Fibroblast of villous mesenchyme (primary cell): Measurements from ENCODE around the gene CDC123. TPM values are rescaled to one million over a fixed set of nuclear protein-coding genes. Genes with fewer than 3 reads are reported as not detected.
"Not testable (repeated sequence)": the region's sequence is repeated elsewhere in the genome, so short reads cannot be mapped to it uniquely, and the experiment has no call there.

Experiments
- DNase-seq: peaks from one replicate; pipeline ENCODE4 v3.0.0-alpha.2; 2010; ENCODE audit warnings: low read depth
- H3K4me3 ChIP-seq: 2 replicates; pipeline ENCODE4 v1.5.1; 2011; ENCODE audit warnings: low read depth, mild to moderate bottlenecking, low read length
- total RNA-seq: library from RNA; depleted of rRNA; stranded (reverse); fragments of >200 nt; gene quantifications from 2 replicates; pipeline ENCODE4 v1.2.3, GENCODE V29; 2012
- TF ChIP-seq, protein P1 (sequence below): IDR thresholded peaks from 2 replicates; pipeline ENCODE4 v1.5.1; 2012; ENCODE audit warnings: low read depth, mild to moderate bottlenecking, low read length; ENCODE audit not compliant: insufficient read depth

CDC123 gene
- total RNA-seq, 1 donor = 143 TPM

DNA sequence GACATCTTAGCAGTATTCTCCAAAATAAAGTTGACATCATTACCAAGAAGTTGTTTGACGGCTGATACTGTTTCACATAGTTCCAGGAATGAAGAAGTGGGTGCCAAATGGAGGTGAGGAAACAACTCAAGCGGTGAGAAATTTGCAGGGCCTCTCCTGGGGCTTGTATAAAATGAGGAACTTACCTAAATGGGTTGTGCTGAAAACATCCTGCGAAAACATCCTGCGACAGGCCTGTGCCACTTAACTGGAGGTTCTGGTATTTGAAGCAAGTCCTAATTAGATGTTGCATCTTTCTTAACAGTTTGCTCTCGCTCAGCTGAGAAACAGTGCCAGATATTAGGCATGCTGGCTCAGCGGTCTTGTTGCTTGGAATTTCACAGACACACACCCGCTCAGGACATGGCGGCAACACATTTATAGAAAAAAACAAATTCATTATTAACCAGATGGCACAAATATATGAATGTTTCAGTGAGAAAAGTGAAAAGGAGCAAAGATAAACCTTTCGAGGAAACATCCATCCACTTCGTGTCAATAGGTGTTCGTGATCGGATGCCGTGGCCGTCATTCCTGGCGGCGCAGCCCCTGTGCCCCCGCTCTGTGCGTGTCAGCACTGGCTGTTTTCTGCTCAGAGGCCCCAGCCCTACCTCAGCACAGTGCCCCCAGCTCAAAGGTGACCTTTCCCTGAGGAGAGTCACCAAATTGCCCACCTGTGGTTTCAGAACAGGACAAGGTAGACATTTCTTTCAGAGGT is 48.1 kb downstream of the CDC123 start:
- no peak for DNase-seq
- TF ChIP-seq, protein P1, sequence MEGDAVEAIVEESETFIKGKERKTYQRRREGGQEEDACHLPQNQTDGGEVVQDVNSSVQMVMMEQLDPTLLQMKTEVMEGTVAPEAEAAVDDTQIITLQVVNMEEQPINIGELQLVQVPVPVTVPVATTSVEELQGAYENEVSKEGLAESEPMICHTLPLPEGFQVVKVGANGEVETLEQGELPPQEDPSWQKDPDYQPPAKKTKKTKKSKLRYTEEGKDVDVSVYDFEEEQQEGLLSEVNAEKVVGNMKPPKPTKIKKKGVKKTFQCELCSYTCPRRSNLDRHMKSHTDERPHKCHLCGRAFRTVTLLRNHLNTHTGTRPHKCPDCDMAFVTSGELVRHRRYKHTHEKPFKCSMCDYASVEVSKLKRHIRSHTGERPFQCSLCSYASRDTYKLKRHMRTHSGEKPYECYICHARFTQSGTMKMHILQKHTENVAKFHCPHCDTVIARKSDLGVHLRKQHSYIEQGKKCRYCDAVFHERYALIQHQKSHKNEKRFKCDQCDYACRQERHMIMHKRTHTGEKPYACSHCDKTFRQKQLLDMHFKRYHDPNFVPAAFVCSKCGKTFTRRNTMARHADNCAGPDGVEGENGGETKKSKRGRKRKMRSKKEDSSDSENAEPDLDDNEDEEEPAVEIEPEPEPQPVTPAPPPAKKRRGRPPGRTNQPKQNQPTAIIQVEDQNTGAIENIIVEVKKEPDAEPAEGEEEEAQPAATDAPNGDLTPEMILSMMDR = no peak
- H3K4me3 ChIP-seq = no peak overlapping the region

GRCh38 chr10:12250181-12250580 is 54.2 kb downstream of the CDC123 start:
- no peak overlapping the region for H3K4me3 ChIP-seq
- DNase-seq = no peak
- TF ChIP-seq, protein P1 = no peak

- H3K4me3 ChIP-seq, DNase-seq: not testable (repeated sequence)
Measured at GRCh38 chr10:12250702-12251101, 54.7 kb downstream of the CDC123 start.

- TF ChIP-seq, protein P1 = no peak
- DNase-seq = no peak
- no peak overlapping the region for H3K4me3 ChIP-seq
Measured at GRCh38 chr10:12251581-12251980, 55.6 kb downstream of the CDC123 start.

DNA sequence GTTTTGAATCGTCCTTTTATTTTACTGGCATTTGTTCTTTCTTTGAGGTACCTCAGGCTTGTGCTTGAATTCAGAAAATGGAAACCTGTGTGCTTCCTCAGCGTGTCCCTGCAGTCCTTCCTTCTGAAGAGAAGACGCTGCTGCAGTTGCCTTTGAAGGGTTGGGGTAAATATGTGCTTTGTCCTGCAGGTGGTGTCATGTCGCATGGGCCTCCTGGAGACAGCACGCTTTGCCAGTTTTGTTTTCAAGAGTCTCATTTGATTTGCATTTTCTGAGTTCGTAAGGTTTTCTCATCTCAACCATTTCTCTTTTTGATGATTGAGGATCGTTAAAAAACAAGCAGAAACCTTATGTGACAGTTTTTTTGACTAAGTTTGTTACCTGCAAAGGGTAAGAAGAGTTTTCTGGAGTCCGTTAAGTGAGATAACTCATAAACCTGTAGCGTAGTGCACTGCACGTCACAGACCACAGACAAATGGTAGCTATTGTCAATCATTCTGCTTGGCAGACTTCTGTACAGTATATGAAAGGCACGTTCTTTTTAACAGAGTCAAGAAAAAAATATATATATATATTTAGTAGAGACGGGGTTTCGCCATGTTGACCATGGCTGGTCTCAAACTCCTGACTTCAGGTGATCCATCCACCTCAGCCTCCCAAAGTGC is 57.0 kb downstream of the CDC123 start:
- H3K4me3 ChIP-seq = no peak overlapping the region
- no peak for DNase-seq
- TF ChIP-seq, protein P1 = peak; percentile 35

DNA sequence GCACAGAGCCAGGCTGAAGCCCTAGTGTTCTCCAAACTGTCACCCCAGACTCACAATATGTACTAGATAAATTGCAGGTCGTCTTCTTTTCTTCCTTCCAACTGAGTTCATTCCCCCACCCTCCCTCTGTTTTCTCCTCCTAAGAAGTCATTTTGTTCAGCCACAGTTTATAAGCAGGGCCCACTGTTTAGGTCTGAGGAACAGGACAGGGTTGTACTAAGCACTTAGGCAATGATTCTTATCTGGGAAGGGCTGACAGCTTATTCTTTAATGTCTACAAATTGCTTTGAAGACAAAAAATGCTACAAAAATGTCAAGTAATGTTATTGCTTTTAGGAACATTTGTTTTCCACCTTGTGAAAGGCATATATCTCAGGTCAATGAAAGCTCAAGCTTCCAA is 59.1 kb downstream of the CDC123 start:
- DNase-seq = peak; percentile 21
- TF ChIP-seq, protein P1 = no peak
- no peak overlapping the region for H3K4me3 ChIP-seq

DNA sequence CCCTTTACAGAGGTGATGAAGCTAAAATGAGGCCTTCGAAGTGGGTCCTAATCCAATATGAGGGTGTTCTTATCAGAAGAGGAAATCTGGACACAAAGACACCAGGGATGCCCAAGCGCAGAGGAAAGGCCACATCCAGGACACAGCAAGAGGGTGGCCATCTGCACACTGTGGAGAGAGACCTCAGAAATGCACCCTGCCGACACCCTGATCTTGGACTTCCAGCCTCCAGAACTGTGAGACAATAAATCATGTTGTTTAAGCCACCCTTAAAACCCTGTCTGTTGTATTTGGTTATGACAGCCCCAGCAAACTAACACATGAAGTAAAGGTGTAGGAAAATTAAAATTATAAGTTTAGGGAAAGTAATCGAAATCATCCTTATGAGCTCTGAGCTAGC is 64.0 kb downstream of the CDC123 start:
- DNase-seq = no peak
- TF ChIP-seq, protein P1 = no peak

More for the DNA sequence above, 64.0 kb downstream of the CDC123 start:
- no peak overlapping the region for H3K4me3 ChIP-seq
